Mucosa of descending colon (tissue), 3 donors: Measurements from ENCODE around the gene SELENOH. TPM values are rescaled to one million over a fixed set of nuclear protein-coding genes. Genes with fewer than 3 reads are reported as not detected.
"Not testable (repeated sequence)": the region's sequence is repeated elsewhere in the genome, so short reads cannot be mapped to it uniquely, and the experiment has no call there.

ENCODE experiments used
- ATAC-seq: fragments of 200-7000 bp; cut with Tn5 transposase; one replicate; pipeline ENCODE4 v1.9.1; 2020; ENCODE audit warnings: mild to moderate bottlenecking, moderate library complexity
- DNase-seq, 3 donors: peaks; one replicate each; pipeline ENCODE4 v3.0.0-alpha.2; 2020
- H3K36me3 ChIP-seq: fragments of 200-600 bp; one replicate; pipeline ENCODE4 v1.8.0; 2021; ENCODE audit warnings: low read depth, mild to moderate bottlenecking
- H3K4me1 ChIP-seq: fragments of 200-600 bp; one replicate; pipeline ENCODE4 v1.8.0; 2021; ENCODE audit warnings: low read depth, mild to moderate bottlenecking
- H3K4me3 ChIP-seq: fragments of 200-600 bp; one replicate; pipeline ENCODE4 v1.8.0; 2021; ENCODE audit warnings: mild to moderate bottlenecking
- H3K9me3 ChIP-seq: fragments of 200-600 bp; one replicate; pipeline ENCODE4 v1.8.0; 2021; ENCODE audit warnings: mild to moderate bottlenecking
- intact Hi-C, 2 donors: fragments of 100-400 bp; cut with DNase I in 1 of 2; cut with micrococcal nuclease in 1 of 2; formaldehyde crosslinking; loops; one replicate each; pipeline versions ENCODE4 v1.11.0 to v1.11.1; 2022; cut with DNase I, micrococcal nuclease
- total RNA-seq, 3 donors: library from RNA; stranded (reverse); fragmentation: NEBNext Ultra II Directional in 2 of 3; extraction: Animal tissue kit (Norgen Biotek cat#: 25700) in 2 of 3; gene quantifications; one replicate each; pipeline versions ENCODE4 v1.2.1 to v1.2.4, GENCODE V29; 2021 to 2023
- TF ChIP-seq, protein P1 (sequence below): fragments of 200-600 bp; IDR thresholded peaks from one replicate; pipeline ENCODE4 v1.8.0; 2022; ENCODE audit warnings: antibody characterized with exemption, mild to moderate bottlenecking
- donor health status: DM: no; HTN: no; CAD: no; lungs with moderate emphysema.
- donor health status: DM: no; HTN: no; CAD: no.
- donor health status: DM: no; HTN: yes; CAD: no.

Gene SELENOH
- total RNA-seq, 3 donors from 2014 or later = 68.3 to 84.0 (median 79.2) TPM

DNA sequence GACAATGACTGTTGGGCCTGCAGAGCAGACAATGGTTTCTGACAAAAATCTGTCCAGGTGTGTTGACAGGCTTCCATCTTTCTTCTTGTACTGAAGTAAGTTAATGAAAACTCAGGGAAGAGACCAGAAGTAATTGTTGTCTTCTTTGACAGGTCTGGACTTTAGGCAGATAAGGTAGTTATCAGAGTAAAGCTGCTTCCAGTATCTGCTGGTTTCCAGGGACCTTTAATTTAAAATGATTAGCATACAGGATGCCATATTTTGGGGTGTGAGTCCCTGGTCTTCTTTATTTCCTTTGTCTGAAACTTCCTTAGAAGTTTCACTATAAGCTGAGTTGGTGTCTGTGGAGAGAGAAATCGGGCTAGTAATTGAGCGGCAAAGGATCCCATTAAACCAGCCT is 27.5 kb upstream of the SELENOH start:
- Histone ChIP-seq H3K4me3 (no peak overlapping the region), H3K4me1 (peaks cover 21% of the 10 kb centered on the region), H3K9me3 (no peaks in the 10 kb centered on the region), H3K36me3 (no peaks in the 10 kb centered on the region)
- DNase-seq = no peak
- ATAC-seq = no peak
- TF ChIP-seq, protein P1, sequence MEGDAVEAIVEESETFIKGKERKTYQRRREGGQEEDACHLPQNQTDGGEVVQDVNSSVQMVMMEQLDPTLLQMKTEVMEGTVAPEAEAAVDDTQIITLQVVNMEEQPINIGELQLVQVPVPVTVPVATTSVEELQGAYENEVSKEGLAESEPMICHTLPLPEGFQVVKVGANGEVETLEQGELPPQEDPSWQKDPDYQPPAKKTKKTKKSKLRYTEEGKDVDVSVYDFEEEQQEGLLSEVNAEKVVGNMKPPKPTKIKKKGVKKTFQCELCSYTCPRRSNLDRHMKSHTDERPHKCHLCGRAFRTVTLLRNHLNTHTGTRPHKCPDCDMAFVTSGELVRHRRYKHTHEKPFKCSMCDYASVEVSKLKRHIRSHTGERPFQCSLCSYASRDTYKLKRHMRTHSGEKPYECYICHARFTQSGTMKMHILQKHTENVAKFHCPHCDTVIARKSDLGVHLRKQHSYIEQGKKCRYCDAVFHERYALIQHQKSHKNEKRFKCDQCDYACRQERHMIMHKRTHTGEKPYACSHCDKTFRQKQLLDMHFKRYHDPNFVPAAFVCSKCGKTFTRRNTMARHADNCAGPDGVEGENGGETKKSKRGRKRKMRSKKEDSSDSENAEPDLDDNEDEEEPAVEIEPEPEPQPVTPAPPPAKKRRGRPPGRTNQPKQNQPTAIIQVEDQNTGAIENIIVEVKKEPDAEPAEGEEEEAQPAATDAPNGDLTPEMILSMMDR = no peak
- intact Hi-C loops = no loop called here

DNA sequence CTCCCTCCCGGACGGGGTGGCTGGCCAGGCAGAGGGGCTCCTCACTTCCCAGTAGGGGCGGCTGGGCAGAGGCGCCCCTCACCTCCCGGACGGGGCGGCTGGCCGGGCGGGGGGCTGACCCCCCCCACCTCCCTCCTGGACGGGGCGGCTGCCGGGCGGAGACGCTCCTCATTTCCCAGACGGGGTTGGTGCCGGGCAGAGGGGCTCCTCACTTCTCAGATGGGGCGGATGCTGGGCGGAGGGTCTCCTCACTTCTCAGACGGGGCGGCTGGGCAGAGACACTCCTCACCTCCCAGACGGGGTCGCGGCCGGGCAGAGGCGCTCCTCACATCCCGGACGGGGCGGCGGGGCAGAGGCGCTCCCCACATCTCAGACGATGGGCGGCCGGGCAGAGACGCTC is 24.6 kb upstream of the SELENOH start:
- DNase-seq, intact Hi-C loops, H3K9me3 ChIP-seq, H3K4me3 ChIP-seq, H3K36me3 ChIP-seq, ATAC-seq: not testable (repeated sequence)
- H3K4me1 ChIP-seq = peaks cover 11% of the 10 kb centered on the region

DNA sequence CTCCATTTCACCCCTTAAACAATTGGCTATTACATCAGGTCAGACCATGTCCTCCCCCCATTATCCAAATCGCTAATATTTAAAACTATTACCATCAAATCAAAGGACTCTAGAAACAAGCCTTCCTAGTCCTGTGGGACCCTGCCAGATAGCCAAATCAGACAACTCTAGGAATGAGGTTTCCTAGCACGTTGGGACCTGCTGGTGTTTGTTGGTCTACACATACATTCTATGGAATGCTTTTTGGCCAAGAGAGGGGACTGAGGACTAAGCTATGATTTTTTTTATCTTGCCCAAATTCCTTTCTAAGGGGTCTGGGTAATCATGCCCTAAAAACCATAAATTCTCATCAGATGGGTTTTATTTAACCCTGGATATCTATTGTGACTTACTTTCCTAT is 14.1 kb upstream of the SELENOH start:
- H3K4me3 ChIP-seq = no peak overlapping the region
- no peak for DNase-seq
- intact Hi-C loops = no loop called here
- TF ChIP-seq, protein P1 = no peak
- H3K4me1 ChIP-seq = no peaks in the 10 kb centered on the region
- no peaks in the 10 kb centered on the region for H3K9me3 ChIP-seq
- H3K36me3 ChIP-seq = no peaks in the 10 kb centered on the region
- ATAC-seq = no peak

DNA sequence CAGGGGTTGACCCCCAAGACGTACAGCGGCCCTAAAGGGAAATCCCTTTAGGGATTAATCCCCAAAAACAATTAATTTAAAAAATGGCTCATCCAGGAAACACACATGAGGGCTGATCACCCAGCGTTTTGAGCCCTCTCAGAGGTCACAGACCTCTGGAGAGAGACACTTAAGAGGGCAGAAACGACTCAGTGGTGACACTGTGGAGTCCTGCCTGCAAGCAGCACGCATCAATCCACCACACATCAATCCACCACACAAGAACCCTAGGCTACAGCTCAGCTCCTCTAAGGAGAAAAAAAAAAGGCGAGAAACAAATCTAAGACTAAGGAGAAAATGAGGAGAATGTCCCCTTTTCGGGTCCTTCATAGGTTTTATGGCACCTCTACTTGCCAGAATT is 12.5 kb upstream of the SELENOH start:
- Histone ChIP-seq H3K4me1 (no peaks in the 10 kb centered on the region), H3K9me3 (no peaks in the 10 kb centered on the region), H3K36me3 (no peaks in the 10 kb centered on the region), H3K4me3 (no peak overlapping the region)
- no peak for ATAC-seq
- intact Hi-C loops = no loop called here
- no peak for DNase-seq
- TF ChIP-seq, protein P1 = no peak

DNA sequence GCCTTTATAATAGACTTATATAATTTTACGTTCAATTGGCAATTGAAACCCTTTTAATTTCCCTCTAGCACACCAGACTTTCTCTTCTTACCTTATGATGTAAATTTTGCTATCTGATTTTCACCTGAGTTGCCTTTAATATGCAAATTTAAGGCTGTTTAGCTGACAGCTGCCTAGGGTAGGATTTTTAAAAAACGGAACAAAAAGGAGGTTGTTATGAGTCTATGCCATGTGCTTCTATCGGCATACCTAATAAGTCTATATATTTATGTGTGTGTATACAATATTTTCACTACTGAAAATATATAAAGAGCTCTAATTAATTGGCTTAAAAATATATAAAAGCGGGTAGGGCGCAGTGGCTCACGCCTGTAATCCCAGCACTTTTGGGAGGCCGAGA is 11.8 kb upstream of the SELENOH start:
- Histone ChIP-seq H3K36me3 (no peaks in the 10 kb centered on the region), H3K9me3 (no peaks in the 10 kb centered on the region), H3K4me1 (no peaks in the 10 kb centered on the region), H3K4me3 (no peak overlapping the region)
- DNase-seq = no peak
- intact Hi-C loops = no loop called here
- TF ChIP-seq, protein P1 = no peak
- no peak for ATAC-seq

DNA sequence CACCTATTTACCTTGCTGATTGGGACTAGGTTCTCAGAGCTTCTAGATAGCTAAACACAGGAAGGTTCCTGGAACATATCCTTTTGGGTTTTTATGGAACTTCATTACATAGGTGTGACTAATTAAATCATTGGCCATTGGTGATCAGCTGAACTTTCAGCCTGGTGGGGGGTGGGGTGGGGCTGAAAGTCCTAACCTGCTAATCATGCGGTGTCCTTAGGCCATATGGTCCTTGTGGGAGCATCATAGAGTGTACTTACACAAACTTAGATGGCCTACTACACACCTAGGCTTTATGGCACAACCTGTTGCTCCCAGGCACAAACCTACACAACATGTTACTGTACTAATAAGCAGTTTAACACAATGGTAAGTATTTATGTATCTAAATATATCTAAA is 8.6 kb upstream of the SELENOH start:
- peaks cover 11% of the 10 kb centered on the region for H3K4me1 ChIP-seq
- intact Hi-C loops = no loop called here

More for the DNA sequence above, 8.6 kb upstream of the SELENOH start:
- DNase-seq (no peak), ATAC-seq (peak; percentile 60)
- TF ChIP-seq, protein P1 = no peak
- no peaks in the 10 kb centered on the region for H3K9me3 ChIP-seq
- H3K36me3 ChIP-seq = no peaks in the 10 kb centered on the region
- no peak overlapping the region for H3K4me3 ChIP-seq
